Stimulated activated CD4-positive, alpha-beta T cell treated with anti-CD3 and anti-CD28 coated beads, Interleukin-12 subunit alpha, Interleukin-12 subunit beta, amount 100 ng/mL, for 24 hours (primary cell): Measurements from ENCODE around the gene DTWD2.
"Not testable (repeated sequence)": the region's sequence is repeated elsewhere in the genome, so short reads cannot be mapped to it uniquely, and the experiment has no call there.

Experiments
- DNase-seq, 2 experiments: peaks; one replicate each; pipeline ENCODE4 v3.0.0-alpha.2; 2020; ENCODE audit warnings: low read depth in 2 of 2

The DTWD2 gene

GRCh38 chr5:118998861-118999260 is 10.5 kb upstream of the DTWD2 start:
- DNase-seq: not testable (repeated sequence)

GRCh38 chr5:118996098-118996497 is 7.8 kb upstream of the DTWD2 start:
- DNase-seq: no peak

DNA sequence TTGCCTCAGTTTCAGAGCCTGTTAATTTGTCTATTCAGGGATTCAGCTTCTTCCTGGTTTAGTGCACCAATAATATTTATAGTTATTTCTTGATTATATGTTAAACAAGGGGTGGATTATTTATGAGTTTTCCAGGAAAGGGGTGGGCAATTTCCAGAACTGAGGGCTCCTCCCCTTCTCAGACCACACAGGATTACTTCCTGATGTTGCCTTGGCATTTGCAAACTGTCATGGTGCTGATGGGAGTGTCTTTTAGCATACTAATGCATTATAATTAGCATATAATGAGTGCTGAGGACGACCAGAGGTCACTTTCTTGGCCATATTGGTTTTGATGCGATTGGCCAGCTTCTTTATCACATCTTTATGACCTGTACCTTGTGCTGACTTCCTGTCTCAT is 6.2 kb upstream of the DTWD2 start:
- DNase-seq: no peak

DNA sequence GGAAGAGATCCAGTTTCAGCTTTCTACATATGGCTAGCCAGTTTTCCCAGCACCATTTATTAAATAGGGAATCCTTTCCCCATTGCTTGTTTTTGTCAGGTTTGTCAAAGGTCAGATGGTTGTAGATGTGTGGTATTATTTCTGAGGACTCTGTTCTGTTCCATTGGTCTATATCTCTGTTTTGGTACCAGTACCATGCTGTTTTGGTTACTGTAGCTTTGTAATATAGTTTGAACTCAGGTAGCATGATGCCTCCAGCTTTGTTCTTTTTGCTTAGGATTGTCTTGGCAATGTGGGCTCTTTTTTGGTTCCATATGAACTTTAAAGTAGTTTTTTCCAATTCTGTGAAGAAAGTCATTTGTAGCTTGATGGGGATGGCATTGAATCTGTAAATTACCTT is 4.8 kb upstream of the DTWD2 start:
- DNase-seq: not testable (repeated sequence)

- not testable (repeated sequence) for DNase-seq
Measured at GRCh38 chr5:118992055-118992454, 3.7 kb upstream of the DTWD2 start.

GRCh38 chr5:118990582-118990981 is 2.2 kb upstream of the DTWD2 start:
- DNase-seq: no peak

GRCh38 chr5:118989816-118990215 is 1.5 kb upstream of the DTWD2 start:
- DNase-seq: no peak

DNA sequence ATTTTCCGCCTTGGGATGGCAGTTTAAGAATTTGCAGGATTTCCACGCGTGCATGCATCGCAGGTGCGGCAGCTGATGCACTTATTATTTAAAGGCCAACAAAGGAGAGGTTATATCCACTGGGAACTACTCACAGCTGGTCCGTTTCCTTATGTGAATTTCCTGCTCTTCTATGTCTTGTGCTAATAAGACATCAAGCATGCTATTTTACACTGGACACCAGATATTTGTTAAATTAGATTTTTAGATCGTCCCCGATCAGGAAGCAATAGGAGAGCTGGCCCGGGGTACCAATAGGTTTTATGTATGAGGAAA is 476 bp upstream of the DTWD2 start:
- no peak for DNase-seq

GRCh38 chr5:118984602-118985001 is 3.7 kb downstream of the DTWD2 start:
- DNase-seq: no peak

DNA sequence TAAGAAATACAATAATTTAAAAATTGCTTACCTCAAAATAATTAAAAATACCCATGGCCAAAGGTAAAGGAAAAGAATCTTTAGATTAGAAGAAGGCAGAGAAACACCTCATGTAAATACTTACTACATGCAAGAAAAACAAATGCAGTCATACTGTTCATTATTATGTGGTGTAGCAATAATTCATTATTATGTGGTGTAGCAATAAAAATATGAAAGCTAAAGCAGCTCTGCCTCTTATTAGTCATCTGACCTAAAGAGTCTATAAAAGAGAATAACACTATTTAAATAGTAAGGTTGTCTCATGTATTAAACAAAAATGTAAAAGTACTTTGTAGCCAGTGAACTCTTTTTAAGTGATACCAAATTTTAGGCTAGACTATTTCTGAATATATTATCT is 6.6 kb downstream of the DTWD2 start:
- DNase-seq: no peak

GRCh38 chr5:118980438-118980837 is 7.9 kb downstream of the DTWD2 start:
- DNase-seq: no peak

DNA sequence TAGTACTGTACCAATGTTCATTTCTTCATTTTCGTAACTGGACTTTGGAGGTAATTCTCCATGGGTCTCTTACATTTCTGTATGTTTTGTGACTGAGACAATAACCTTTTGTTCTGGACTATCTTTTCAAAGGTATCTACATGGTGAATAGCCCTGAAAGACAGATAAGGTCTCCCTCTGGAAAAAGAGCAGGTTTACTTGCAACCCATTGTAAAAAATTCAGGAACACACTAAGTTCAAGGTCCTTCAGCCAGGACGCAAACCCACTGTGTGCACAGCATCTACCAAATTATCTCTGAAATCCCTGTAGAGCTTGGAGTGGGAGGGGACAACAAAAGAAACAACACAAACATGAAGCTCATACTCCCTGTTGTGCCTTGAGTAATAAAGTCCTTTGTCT is 8.3 kb downstream of the DTWD2 start:
- no peak for DNase-seq

- not testable (repeated sequence) for DNase-seq
Measured at GRCh38 chr5:118973779-118974445, 14.4 kb downstream of the DTWD2 start.

GRCh38 chr5:118968925-118969375 is 19.4 kb downstream of the DTWD2 start:
- DNase-seq: no peak

GRCh38 chr5:118968406-118968911 is 19.9 kb downstream of the DTWD2 start:
- DNase-seq: no peak

GRCh38 chr5:118967059-118967508 is 21.3 kb downstream of the DTWD2 start:
- no peak for DNase-seq

DNA sequence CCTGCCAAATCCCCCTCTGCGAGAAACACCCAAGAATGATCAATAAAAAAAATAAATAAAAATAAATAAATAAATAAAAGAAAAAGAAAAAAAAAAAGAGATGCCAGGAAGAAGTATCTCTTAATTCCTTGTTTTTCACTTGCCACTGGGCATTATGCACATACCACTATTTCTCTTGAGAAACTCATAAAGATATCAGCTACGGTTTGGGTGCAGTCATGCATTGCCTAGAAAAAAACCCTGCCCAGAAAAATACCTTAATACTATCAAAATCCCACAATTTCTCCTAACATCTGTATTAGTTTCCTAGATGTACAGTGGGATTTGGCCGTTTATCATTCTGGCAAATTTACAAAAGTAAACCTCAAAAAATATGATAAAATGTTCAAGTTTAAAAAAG is 22.5 kb downstream of the DTWD2 start:
- no peak for DNase-seq

- DNase-seq: not testable (repeated sequence)
Measured at GRCh38 chr5:118964970-118965369, 23.4 kb downstream of the DTWD2 start.

GRCh38 chr5:118964388-118964787 is 24.0 kb downstream of the DTWD2 start:
- DNase-seq: not testable (repeated sequence)

DNA sequence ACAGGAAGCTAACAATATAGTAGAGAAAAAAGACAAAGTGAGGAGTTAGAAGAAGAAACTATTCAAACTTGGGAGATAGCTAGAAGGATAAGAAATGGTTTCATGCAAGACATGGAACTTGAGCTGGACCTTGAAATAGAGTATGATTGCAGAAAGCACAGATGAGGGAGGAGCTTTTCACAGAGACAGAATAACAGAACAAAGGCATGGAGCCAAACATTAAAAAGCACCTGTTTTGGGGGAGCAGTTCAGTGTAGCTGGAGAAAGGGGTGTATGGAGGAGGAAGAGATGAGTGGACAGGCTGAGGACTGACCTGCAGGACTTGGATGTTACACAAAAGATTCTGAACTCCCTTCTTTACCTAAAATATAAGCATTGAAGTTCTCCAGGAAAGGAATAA is 25.2 kb downstream of the DTWD2 start:
- no peak for DNase-seq

DNA sequence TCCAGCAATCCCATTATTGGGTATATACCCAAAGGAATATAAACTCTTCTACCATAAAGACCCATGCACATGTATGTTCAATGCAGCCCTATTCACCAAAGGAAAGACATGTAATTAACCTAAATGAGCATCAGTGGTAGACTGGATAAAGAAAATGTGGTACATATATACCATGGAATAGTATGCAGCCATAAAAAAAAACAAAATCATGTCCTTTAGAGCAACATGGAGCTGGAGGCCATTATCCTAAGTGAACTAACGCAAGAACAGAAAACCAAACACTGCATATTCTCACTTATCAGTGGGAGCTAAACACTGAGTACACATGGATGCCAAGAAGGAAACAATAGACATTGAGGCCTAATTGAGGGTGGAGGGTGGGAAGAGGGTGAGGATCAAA is 27.8 kb downstream of the DTWD2 start:
- no peak for DNase-seq

DNA sequence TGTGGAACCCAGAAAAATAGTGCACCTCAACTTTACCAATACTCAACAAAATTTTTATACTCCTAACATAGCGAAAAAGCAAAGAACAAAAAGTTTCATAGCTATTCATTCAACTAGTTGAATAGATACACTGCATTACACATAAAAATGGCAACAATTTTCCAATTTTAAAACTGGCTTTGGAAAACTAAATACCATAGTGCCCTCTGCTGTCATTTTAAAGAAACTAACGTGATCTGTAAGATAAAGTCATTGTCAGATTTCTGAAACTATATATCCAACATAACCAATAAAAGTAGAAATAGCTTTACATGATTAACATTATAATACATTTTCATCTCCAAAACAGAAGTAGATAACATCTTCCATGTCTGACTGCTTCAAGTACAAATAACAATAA is 31.6 kb downstream of the DTWD2 start:
- DNase-seq: no peak

- DNase-seq: no peak
Measured at GRCh38 chr5:118953652-118954005, 34.7 kb downstream of the DTWD2 start.

GRCh38 chr5:118952992-118953651 is 35.2 kb downstream of the DTWD2 start:
- no peak for DNase-seq
